Smooth muscle cell (in vitro differentiated cells): ENCODE measurements around the gene FBXO24. TPM values are rescaled to one million over a fixed set of nuclear protein-coding genes. Genes with fewer than 3 reads are reported as not detected.

Source experiments
- DNase-seq: peaks from one replicate; lab custom pipeline; 2025; ENCODE audit not compliant: unreplicated experiment; lab: John Stamatoyannopoulos, UW
- H2AFZ ChIP-seq: fragments of 200-600 bp; sonication (generic); 2 replicates; pipeline ENCODE4 v1.6.0; 2016; ENCODE audit warnings: antibody characterized with exemption, low read depth, mild to moderate bottlenecking
- H3F3A ChIP-seq: fragments of 200-600 bp; sonication (generic); 2 replicates; pipeline ENCODE4 v1.6.0; 2017; ENCODE audit warnings: antibody characterized with exemption, low read depth
- H3K27ac ChIP-seq: fragments of 200-600 bp; sonication (generic); 2 replicates; pipeline ENCODE4 v1.5.1; 2016; ENCODE audit warnings: low read depth, mild to moderate bottlenecking
- H3K27me3 ChIP-seq: fragments of 200-600 bp; sonication (generic); 2 replicates; pipeline ENCODE4 v1.6.1; 2016; ENCODE audit warnings: low read depth, mild to moderate bottlenecking
- H3K36me3 ChIP-seq: fragments of 200-600 bp; sonication (generic); 2 replicates; pipeline ENCODE4 v1.5.1; 2016; ENCODE audit warnings: low read depth
- H3K4me1 ChIP-seq: fragments of 200-600 bp; sonication (generic); 2 replicates; pipeline ENCODE4 v1.5.1; 2016; ENCODE audit warnings: low read depth
- H3K4me2 ChIP-seq: fragments of 200-600 bp; sonication (generic); 2 replicates; pipeline ENCODE4 v1.6.0; 2016; ENCODE audit warnings: mild to moderate bottlenecking
- H3K4me3 ChIP-seq: fragments of 200-600 bp; sonication (generic); 2 replicates; pipeline ENCODE4 v1.5.1; 2016; ENCODE audit warnings: mild to moderate bottlenecking
- H3K79me2 ChIP-seq: fragments of 200-600 bp; sonication (generic); 2 replicates; pipeline ENCODE4 v1.6.0; 2016; ENCODE audit warnings: low read depth, mild to moderate bottlenecking
- H3K9ac ChIP-seq: fragments of 200-600 bp; sonication (generic); 2 replicates; pipeline ENCODE4 v1.6.0; 2016; ENCODE audit warnings: low read depth
- H3K9me3 ChIP-seq: fragments of 200-600 bp; sonication (generic); replicated peaks from 2 replicates; pipeline ENCODE4 v1.5.1; 2016; ENCODE audit warnings: low read depth
- H4K20me1 ChIP-seq: fragments of 200-600 bp; sonication (generic); 2 replicates; pipeline ENCODE4 v1.6.0; 2016; ENCODE audit warnings: low read depth
- WGBS: methylation state at CpG from one replicate; pipeline ENCODE4 v1.1.7; 2016; ENCODE audit warnings: low lambda C conversion rate; 5-methylcytosine and 5-hydroxymethylcytosine counted together
- polyA plus RNA-seq: library from polyadenylated mRNA; unstranded; fragments of >200 nt; fragmentation: Nextera tagmentation; extraction: Ambion mirVana; gene quantifications from 2 replicates; pipeline ENCODE4 v1.2.1, GENCODE V29; 2016
- total RNA-seq: library from RNA; depleted of rRNA; stranded (reverse); fragments of >200 nt; gene quantifications from 2 replicates; pipeline ENCODE4 v1.2.3, GENCODE V29; 2014
- TF ChIP-seq, protein P1 (sequence below): fragments of 200-600 bp; sonication (generic); IDR thresholded peaks from 2 replicates; pipeline ENCODE4 v1.5.1; 2017; ENCODE audit warnings: borderline replicate concordance, mild to moderate bottlenecking, antibody characterized with exemption; ENCODE audit not compliant: insufficient read depth, poor library complexity, severe bottlenecking

Gene FBXO24
- total and polyA plus RNA-seq, 2 experiments from 2014 or later: 0.22 to 0.61 TPM

DNA sequence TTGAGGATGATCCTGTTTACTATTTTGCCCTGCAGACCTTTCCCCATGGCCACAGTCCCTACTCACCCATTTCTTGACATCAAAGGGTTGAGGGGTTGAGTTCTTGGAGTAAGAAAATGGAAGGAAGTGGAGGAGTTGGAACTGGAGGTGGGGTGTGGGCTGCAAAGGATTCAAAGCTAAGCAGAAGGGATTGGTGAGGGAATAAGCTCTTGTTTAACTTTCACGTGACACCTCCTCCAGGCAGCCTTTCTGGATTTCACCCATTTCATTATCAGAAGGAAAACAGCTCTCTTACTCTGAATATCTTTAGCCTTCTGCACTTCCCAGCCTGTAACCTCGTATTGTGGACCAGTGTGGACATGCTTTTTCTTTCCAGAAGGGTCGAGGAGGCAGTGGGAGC, 39.9 kb downstream of the FBXO24 start:
- Histone ChIP-seq H2AFZ (no peak overlapping the region), H3F3A (no peaks in the 10 kb centered on the region), H4K20me1 (no peaks in the 10 kb centered on the region), H3K79me2 (no peaks in the 10 kb centered on the region), H3K27ac (no peak overlapping the region), H3K9me3 (no peaks in the 10 kb centered on the region), H3K4me1 (peaks cover 3% of the 10 kb centered on the region), H3K27me3 (no peaks in the 10 kb centered on the region), H3K4me2 (peak overlapping the region; percentile 94), H3K9ac (no peak overlapping the region), H3K4me3 (peak overlapping the region; percentile 46), H3K36me3 (no peaks in the 10 kb centered on the region)
- 28% methylated on average over 3 of the region's 3 CpGs for WGBS
- TF ChIP-seq, protein P1, sequence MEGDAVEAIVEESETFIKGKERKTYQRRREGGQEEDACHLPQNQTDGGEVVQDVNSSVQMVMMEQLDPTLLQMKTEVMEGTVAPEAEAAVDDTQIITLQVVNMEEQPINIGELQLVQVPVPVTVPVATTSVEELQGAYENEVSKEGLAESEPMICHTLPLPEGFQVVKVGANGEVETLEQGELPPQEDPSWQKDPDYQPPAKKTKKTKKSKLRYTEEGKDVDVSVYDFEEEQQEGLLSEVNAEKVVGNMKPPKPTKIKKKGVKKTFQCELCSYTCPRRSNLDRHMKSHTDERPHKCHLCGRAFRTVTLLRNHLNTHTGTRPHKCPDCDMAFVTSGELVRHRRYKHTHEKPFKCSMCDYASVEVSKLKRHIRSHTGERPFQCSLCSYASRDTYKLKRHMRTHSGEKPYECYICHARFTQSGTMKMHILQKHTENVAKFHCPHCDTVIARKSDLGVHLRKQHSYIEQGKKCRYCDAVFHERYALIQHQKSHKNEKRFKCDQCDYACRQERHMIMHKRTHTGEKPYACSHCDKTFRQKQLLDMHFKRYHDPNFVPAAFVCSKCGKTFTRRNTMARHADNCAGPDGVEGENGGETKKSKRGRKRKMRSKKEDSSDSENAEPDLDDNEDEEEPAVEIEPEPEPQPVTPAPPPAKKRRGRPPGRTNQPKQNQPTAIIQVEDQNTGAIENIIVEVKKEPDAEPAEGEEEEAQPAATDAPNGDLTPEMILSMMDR: no peak
- no peak for DNase-seq

- H3K9ac ChIP-seq: no peak overlapping the region
Measured at GRCh38 chr7:100626530-100627237, 40.6 kb downstream of the FBXO24 start.

DNA sequence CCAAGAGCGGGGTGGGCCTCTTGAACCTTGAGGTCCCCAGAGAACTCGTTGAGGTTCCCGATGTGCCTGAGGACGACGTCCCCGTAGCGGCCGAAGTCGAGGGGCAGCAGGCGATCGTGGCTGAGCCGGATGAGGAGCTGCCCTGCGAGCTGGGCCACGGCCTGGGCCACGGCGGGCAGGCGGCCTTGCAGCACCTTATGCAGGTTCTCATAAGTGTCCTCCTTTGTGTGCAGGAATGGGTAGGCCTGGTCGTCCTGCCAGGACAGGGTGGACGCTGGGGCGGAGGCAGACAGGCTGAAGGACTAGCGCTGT, 41.1 kb downstream of the FBXO24 start:
- H3F3A ChIP-seq: no peaks in the 10 kb centered on the region
- TF ChIP-seq, protein P1: no peak
- no peaks in the 10 kb centered on the region for H3K9me3 ChIP-seq
- WGBS: 92% methylated on average over 21 of the region's 21 CpGs
- no peaks in the 10 kb centered on the region for H4K20me1 ChIP-seq
- no peak overlapping the region for H3K4me3 ChIP-seq
- peaks cover 3% of the 10 kb centered on the region for H3K4me1 ChIP-seq
- no peaks in the 10 kb centered on the region for H3K36me3 ChIP-seq
- DNase-seq: no peak
- no peaks in the 10 kb centered on the region for H3K27me3 ChIP-seq
- H3K27ac ChIP-seq: no peak overlapping the region
- no peak overlapping the region for H2AFZ ChIP-seq
- H3K9ac ChIP-seq: no peak overlapping the region
- no peaks in the 10 kb centered on the region for H3K79me2 ChIP-seq
- H3K4me2 ChIP-seq: no peak overlapping the region

More at GRCh38 chr7:100626530-100627237, 40.6 kb downstream of the FBXO24 start:
- Histone ChIP-seq H4K20me1 (no peaks in the 10 kb centered on the region), H3K36me3 (no peaks in the 10 kb centered on the region), H3K4me1 (peaks cover 3% of the 10 kb centered on the region), H2AFZ (no peak overlapping the region), H3K4me3 (peak overlapping the region; percentile 46), H3K79me2 (no peaks in the 10 kb centered on the region), H3K4me2 (peak overlapping the region; percentile 94), H3K27me3 (no peaks in the 10 kb centered on the region), H3K9me3 (no peaks in the 10 kb centered on the region), H3F3A (no peaks in the 10 kb centered on the region), H3K27ac (no peak overlapping the region)
- DNase-seq: peak; percentile 62
- WGBS: 14% methylated on average over 16 of the region's 37 CpGs
- TF ChIP-seq, protein P1: no peak
